Coronary artery (tissue), 2 donors: ENCODE measurements around the gene BMERB1.
A peak's percentile ranks its signal among the peaks of the same experiment; 100 is the strongest.
"Not testable (repeated sequence)": the region's sequence is repeated elsewhere in the genome, so short reads cannot be mapped to it uniquely, and the experiment has no call there.

Experiments
- DNase-seq: peaks from one replicate; pipeline ENCODE4 v3.0.0-alpha.2; 2017; ENCODE audit warnings: low spot score
- H3K27ac ChIP-seq, 2 donors: fragments of 200-600 bp; sonication (generic); one replicate each; pipeline ENCODE4 v1.5.1; 2016 to 2019
- H3K4me3 ChIP-seq: fragments of 200-600 bp; sonication (generic); 2 replicates; pipeline ENCODE4 v1.5.1; 2016; ENCODE audit warnings: mild to moderate bottlenecking, moderate library complexity
- TF ChIP-seq, protein P1 (sequence below): fragments of 200-600 bp; sonication (generic); IDR thresholded peaks from one replicate; pipeline ENCODE4 v1.5.1; 2019; ENCODE audit warnings: antibody characterized with exemption

BMERB1 gene

GRCh38 chr16:15450624-15451023, 16.2 kb downstream of the BMERB1 start:
- peak; percentile 40 for DNase-seq
- Histone ChIP-seq H3K4me3 (no peak overlapping the region), H3K27ac (no peak overlapping the region)

GRCh38 chr16:15451098-15451731, 16.8 kb downstream of the BMERB1 start:
- Histone ChIP-seq H3K4me3 (no peak overlapping the region), H3K27ac (no peak overlapping the region)
- DNase-seq: no peak
- TF ChIP-seq, protein P1, sequence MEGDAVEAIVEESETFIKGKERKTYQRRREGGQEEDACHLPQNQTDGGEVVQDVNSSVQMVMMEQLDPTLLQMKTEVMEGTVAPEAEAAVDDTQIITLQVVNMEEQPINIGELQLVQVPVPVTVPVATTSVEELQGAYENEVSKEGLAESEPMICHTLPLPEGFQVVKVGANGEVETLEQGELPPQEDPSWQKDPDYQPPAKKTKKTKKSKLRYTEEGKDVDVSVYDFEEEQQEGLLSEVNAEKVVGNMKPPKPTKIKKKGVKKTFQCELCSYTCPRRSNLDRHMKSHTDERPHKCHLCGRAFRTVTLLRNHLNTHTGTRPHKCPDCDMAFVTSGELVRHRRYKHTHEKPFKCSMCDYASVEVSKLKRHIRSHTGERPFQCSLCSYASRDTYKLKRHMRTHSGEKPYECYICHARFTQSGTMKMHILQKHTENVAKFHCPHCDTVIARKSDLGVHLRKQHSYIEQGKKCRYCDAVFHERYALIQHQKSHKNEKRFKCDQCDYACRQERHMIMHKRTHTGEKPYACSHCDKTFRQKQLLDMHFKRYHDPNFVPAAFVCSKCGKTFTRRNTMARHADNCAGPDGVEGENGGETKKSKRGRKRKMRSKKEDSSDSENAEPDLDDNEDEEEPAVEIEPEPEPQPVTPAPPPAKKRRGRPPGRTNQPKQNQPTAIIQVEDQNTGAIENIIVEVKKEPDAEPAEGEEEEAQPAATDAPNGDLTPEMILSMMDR: no peak

More at GRCh38 chr16:15450624-15451023, 16.2 kb downstream of the BMERB1 start:
- TF ChIP-seq, protein P1: no peak

- TF ChIP-seq, protein P1: no peak
- Histone ChIP-seq H3K4me3 (no peak overlapping the region), H3K27ac (no peak overlapping the region)
- DNase-seq: no peak
Measured at GRCh38 chr16:15452246-15452855, 18.0 kb downstream of the BMERB1 start.

- not testable (repeated sequence) for H3K27ac ChIP-seq, DNase-seq, H3K4me3 ChIP-seq
Measured at GRCh38 chr16:15453296-15453695, 18.9 kb downstream of the BMERB1 start.

DNA sequence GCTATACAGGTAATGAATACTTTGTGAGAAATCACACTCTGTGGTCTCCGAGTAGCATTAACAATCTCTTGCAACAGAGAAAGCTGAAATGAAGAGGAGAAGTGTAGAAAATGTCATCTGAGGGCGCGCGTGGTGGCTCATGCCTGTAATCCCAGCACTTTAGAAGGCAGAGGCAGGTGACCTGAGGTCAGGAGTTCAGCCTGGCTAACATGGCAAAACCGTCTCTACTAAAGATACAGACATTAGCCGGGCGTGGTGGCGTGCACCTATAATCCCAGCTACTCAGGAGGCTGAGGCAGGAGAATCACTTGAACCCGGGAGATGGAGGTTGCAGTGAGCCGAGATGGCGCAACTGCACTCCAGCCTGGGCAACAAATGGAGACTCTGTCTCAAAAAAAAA, 20.5 kb downstream of the BMERB1 start:
- not testable (repeated sequence) for H3K4me3 ChIP-seq, DNase-seq, H3K27ac ChIP-seq

DNA sequence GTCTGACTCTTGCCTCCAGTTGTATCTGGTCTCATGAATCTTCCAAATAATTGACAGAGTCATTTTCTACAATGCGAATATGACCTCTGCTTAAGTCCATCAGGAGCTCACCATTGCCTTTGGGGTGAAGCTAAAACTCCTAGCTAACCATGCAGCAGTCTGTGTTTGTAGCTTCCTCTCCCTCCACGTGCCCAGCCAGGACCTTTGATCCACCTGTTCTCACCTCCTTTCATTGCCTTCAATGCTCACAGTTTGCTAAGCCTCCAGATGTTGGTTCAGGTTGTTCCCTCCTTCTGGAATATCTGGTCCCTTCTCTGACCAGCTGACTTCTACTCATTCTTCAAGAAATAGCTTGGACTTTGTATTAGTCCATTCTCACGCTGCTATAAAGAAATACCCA, 23.0 kb downstream of the BMERB1 start:
- H3K27ac ChIP-seq: no peak overlapping the region
- TF ChIP-seq, protein P1: no peak
- H3K4me3 ChIP-seq: no peak overlapping the region
- no peak for DNase-seq

GRCh38 chr16:15457958-15458357, 23.6 kb downstream of the BMERB1 start:
- no peak for DNase-seq
- H3K4me3 ChIP-seq: no peak overlapping the region
- H3K27ac ChIP-seq: no peak overlapping the region
- TF ChIP-seq, protein P1: no peak

DNA sequence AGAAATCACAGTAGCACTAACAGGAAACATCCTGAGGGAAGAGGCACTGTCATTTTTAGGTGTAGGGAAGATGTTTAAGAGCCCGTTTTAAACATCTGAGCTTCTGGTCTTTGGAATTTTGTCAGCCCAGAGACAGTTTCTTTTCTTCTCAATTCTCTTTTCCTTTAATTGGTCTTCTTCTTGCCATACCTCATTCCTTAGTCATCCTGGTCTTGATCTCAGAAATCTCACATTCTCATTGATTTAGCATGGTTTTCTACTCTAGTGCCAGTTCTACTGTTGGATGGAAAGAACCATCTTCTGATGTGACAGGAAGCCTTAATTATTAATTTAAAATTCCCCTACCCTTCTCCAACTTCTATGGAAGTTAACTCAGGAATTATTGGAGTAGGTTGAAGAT, 25.4 kb downstream of the BMERB1 start:
- H3K4me3 ChIP-seq: no peak overlapping the region
- DNase-seq: no peak
- H3K27ac ChIP-seq: no peak overlapping the region
- TF ChIP-seq, protein P1: no peak
